Activated CD4-positive, alpha-beta T cell treated with anti-CD3 and anti-CD28 coated beads, Interleukin-2, amount 50 U/mL, for 16 hours (primary cell): ENCODE results near the gene MMP10.
A peak's percentile ranks its signal among the peaks of the same experiment; 100 is the strongest.
"Not testable (repeated sequence)": the region's sequence is repeated elsewhere in the genome, so short reads cannot be mapped to it uniquely, and the experiment has no call there.

Experiments used
- DNase-seq: peaks from one replicate; pipeline ENCODE4 v3.0.0-alpha.2; 2020

The MMP10 gene

GRCh38 chr11:102783016-102783415, 2.6 kb upstream of the MMP10 start:
- no peak for DNase-seq

DNA sequence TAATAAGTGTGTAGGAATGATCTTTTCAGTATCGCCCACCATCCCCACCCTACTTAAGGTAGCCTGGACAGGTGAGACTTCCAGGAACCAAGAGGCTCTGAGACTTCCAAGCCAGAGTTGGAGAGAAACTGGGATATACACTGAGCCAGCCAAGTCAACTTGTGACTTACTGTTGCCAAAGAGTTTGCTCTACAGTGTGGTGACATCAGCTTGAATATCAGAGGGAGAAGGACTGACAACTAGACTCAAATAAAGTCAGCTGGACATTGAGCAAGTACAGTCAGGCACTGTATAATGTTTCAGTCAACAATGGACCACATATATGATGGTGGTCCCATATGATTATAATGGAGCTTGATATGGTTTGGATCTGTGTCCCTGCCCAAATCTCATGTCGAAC, 1.2 kb upstream of the MMP10 start:
- DNase-seq: no peak

DNA sequence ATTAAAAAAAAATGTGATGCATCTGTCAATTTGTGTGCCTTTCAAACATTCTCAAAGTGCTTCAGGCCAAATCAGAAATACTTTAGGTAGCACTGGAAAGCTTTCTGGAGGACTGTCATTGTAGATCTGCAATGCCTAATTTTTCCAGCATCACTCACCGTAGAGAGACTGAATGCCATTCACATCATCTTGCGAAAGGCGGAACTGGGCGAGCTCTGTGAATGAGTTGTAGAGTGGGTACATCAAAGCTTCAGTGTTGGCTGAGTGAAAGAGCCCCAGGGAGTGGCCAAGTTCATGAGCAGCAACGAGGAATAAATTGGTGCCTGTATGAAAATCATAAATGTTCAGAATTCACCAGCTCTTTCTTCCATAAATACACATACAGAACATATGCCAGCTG, 4.0 kb downstream of the MMP10 start:
- DNase-seq: no peak

DNA sequence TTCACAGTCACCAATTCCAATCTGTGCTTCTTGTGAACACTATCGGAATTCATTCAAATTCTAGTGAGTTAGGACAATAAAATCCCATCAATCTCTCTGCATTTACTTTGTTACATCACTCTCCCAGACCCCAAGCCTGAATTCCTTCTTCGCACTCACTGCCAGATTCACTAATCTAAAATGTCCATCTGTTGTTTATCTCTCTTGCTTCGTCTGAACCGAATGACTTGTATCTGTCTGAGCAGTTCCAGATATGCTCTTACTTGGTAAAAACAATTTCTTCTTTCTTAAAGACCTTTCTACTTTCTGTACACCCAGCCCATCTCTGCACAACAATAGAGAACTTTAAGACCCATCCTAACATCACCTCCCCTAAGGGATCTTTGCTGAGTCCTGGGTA, 7.0 kb downstream of the MMP10 start:
- DNase-seq: no peak

- no peak for DNase-seq
Measured at GRCh38 chr11:102771351-102771750, 9.1 kb downstream of the MMP10 start.

GRCh38 chr11:102770191-102770590, 10.2 kb downstream of the MMP10 start:
- no peak for DNase-seq

DNA sequence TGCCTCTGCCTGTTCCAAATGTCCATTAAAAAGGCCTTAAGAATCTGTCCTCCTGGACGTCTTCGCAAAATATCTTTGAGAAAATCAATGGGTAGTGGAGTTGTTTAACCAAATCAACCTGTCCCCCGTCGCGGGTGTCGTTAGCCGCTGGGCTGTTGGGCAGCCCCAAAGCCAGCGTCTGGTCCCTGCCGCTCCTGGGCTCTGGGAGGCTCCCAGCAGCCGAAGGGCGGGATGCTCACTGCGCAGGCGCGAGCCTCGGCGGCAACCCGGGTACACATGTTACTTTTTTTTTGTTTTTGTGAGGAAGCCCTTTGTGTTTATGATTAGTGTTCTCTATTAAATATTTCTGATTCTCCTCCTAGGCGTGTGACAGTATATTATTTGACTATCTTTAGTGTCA, 12.6 kb downstream of the MMP10 start:
- DNase-seq: no peak

- no peak for DNase-seq
Measured at GRCh38 chr11:102763440-102763839, 17.0 kb downstream of the MMP10 start.

DNA sequence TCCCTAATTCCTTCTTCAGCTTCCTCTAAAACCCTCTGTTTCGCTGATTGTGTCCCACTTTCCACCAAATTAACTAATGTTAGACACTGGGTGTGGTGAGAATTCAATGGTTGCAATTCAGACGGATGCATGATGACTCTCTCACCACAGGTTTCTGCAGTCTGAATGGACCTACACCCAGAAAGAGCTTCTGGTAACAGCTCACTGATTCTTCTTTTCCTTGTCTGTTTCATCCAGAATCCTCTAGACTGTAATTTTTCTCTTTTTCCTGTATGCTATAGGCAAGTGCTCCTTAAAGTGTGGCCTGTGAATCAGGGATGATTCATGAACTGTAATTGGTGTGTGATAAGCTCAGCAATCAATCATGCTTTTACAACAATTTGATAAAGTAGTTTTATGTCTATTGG, 18.1 kb downstream of the MMP10 start:
- no peak for DNase-seq

GRCh38 chr11:102761646-102762238, 18.7 kb downstream of the MMP10 start:
- no peak for DNase-seq

GRCh38 chr11:102760344-102761035, 19.9 kb downstream of the MMP10 start:
- peak; percentile 13 for DNase-seq

DNA sequence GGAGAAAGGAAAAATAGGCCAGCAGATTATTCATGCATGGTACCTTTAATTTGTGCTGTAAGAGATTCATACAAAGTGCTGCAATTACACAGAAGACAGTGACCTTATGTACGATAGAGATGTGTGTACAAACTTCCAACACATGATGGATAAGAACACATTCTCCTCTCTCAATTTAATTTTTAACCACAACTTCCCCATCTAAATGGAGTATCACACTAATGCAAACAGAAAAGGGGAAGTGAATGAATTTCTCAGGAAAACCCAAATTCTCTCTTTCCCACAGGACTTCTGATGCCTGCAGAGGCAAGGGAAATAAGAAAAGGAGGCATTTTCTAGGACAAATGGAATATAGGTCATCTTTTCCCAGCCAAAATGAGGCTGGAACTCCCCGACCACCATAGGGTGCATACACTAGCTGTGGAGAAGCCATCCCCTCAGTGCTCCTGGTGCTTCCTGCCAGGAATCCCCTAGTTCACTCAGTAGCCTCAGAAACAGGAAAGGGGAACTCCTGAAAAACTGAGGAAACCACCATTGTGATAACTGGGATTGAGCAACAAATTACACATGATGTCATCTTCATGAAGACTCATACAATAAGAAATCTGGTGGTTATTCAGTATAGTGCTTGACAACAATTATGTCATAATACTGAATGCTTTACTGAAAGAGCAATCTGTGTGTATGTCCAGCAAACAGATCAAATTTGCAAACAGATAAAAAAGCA, 22.4 kb downstream of the MMP10 start:
- no peak for DNase-seq

- DNase-seq: no peak
Measured at GRCh38 chr11:102753267-102753666, 27.2 kb downstream of the MMP10 start.

DNA sequence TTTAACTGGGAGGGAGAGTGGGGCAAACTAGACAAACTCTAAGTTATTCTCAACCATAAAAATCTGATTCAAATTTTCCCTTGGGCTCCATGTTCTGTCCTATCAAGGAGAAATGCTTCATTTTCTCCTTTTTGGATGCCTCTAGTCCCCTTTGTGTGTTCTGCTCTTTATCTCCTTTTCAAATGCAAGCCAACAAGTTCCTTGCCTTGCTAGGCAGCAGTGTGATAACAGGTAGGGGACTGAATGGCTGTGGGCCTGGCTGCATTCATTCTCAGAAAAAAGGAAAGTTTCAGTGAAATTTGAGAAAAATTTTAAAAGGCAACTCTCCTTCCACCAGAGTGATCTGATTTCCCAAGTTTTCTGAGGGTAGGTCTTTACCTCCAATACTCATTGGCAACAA, 28.8 kb downstream of the MMP10 start:
- no peak for DNase-seq

- no peak for DNase-seq
Measured at GRCh38 chr11:102749101-102749722, 31.2 kb downstream of the MMP10 start.

GRCh38 chr11:102746746-102747578, 33.5 kb downstream of the MMP10 start:
- DNase-seq: not testable (repeated sequence)

- DNase-seq: no peak
Measured at GRCh38 chr11:102734650-102735049, 45.8 kb downstream of the MMP10 start.

- DNase-seq: peak; percentile 67
Measured at GRCh38 chr11:102733232-102733875, 47.1 kb downstream of the MMP10 start.

GRCh38 chr11:102730944-102731343, 49.5 kb downstream of the MMP10 start:
- not testable (repeated sequence) for DNase-seq

GRCh38 chr11:102729849-102730815, 50.3 kb downstream of the MMP10 start:
- no peak for DNase-seq

DNA sequence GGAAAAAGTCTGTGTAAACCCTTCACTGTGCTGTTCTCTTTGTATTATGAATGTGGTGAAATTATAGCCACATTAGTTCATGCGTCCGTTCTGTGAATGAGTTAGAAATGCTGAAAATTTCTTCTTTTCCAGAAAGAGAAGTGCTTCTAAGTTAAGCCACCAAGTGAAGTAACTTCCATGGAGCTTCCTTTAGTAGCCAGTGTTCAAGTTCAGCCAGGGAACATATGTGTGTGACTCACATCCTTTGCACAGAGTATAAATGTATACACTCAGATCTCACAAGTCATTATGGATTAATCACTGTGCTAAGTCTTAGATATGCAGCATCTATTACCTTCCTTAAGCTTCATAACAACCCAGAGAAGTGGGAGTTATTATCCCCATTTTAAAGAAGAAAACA, 52.5 kb downstream of the MMP10 start:
- no peak for DNase-seq
